NB4 (cell line): ENCODE data around the gene SEMA3C.

Experiments used
- POLR2A ChIP-seq: IDR thresholded peaks from 2 replicates; pipeline ENCODE4 v1.6.1; 2011; ENCODE audit warnings: mild to moderate bottlenecking; ENCODE audit not compliant: insufficient read length; ENCODE audit errors: extremely low read depth
- TF ChIP-seq, protein P1 (sequence below): IDR thresholded peaks from one replicate; pipeline ENCODE4 v1.5.1; 2012; ENCODE audit warnings: low read depth, low read length

- TF ChIP-seq, protein P1, sequence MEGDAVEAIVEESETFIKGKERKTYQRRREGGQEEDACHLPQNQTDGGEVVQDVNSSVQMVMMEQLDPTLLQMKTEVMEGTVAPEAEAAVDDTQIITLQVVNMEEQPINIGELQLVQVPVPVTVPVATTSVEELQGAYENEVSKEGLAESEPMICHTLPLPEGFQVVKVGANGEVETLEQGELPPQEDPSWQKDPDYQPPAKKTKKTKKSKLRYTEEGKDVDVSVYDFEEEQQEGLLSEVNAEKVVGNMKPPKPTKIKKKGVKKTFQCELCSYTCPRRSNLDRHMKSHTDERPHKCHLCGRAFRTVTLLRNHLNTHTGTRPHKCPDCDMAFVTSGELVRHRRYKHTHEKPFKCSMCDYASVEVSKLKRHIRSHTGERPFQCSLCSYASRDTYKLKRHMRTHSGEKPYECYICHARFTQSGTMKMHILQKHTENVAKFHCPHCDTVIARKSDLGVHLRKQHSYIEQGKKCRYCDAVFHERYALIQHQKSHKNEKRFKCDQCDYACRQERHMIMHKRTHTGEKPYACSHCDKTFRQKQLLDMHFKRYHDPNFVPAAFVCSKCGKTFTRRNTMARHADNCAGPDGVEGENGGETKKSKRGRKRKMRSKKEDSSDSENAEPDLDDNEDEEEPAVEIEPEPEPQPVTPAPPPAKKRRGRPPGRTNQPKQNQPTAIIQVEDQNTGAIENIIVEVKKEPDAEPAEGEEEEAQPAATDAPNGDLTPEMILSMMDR: no peak
- TF ChIP-seq POLR2A: no peak
These were observed 211.5 kb downstream of the SEMA3C start for GRCh38 chr7:80707318-80707717.
